K562 (cell line): ENCODE data around the gene TMEM245. TPM values are rescaled to one million over a fixed set of nuclear protein-coding genes. Genes with fewer than 3 reads are reported as not detected.
A peak's percentile ranks its signal among the peaks of the same experiment; 100 is the strongest.

Experiments used
- CAMTA2 ChIP-seq: fragments of 250-450 bp; sonication (Bioruptor Pico); conservative IDR thresholded peaks from 2 replicates; pipeline ENCODE4 v1.5.1; 2022
- CBFA2T2 ChIP-seq: fragments of 450-650 bp; conservative IDR thresholded peaks from 2 replicates; pipeline ENCODE4 v1.6.1; 2017; ENCODE audit warnings: mild to moderate bottlenecking
- EP300 ChIP-seq: IDR thresholded peaks from 2 replicates; pipeline ENCODE4 v1.6.1; 2012; ENCODE audit warnings: low read length, improper control_type of control experiment
- FOXK1 ChIP-seq: sonication (generic); formaldehyde crosslinking; IDR thresholded peaks from 2 replicates; pipeline ENCODE4 v1.8.0; 2022; ENCODE audit warnings: missing genetic modification reagents, mild to moderate bottlenecking, borderline replicate concordance
- GTF2E2 ChIP-seq: fragments of 200-800 bp; sonication (Bioruptor generic); IDR thresholded peaks from 2 replicates; pipeline ENCODE4 v1.6.1; 2016; ENCODE audit warnings: missing genetic modification characterization, missing compliant biosample characterization
- JUN ChIP-seq, 2 experiments: sonication (generic) in 1 of 2; formaldehyde crosslinking in 1 of 2; IDR thresholded peaks; 2 replicates each; pipeline versions ENCODE4 v1.6.1 to v1.8.0; 2012 to 2022; ENCODE audit warnings: borderline replicate concordance in 2 of 2, mild to moderate bottlenecking in 2 of 2, improper control_type of control experiment in 1 of 2, low read depth in 1 of 2, low read length in 1 of 2, missing genetic modification reagents in 1 of 2
- MAFG ChIP-seq: fragments of 450-650 bp; conservative IDR thresholded peaks from 2 replicates; pipeline ENCODE4 v1.6.1; 2016; ENCODE audit warnings: missing genetic modification characterization, missing compliant biosample characterization
- RCOR1 ChIP-seq, 2 experiments: IDR thresholded peaks; 2 replicates each; pipeline ENCODE4 v1.6.1; 2012; ENCODE audit warnings: low read depth in 2 of 2, low read length in 2 of 2, borderline replicate concordance in 1 of 2, improper control_type of control experiment in 1 of 2
- ZKSCAN1 ChIP-seq: fragments of 150-350 bp; IDR thresholded peaks from 2 replicates; pipeline ENCODE4 v1.6.1; 2016; ENCODE audit warnings: low read depth, low read length
- ZNF695 ChIP-seq: fragments of 450-650 bp; formaldehyde crosslinking; IDR thresholded peaks from 2 replicates; pipeline ENCODE4 v1.4.0; 2020; ENCODE audit warnings: mild to moderate bottlenecking, moderate library complexity
- polyA plus RNA-seq, 8 experiments: library from polyadenylated mRNA; depleted of rRNA in 4 of 8; stranded (reverse) in 5 of 8; unstranded in 3 of 8; fragments of >200 nt; fragmentation: Nextera tagmentation in 2 of 8; fragmentation: Illumina TruSeq in 1 of 8; extraction: Ambion mirVana in 2 of 8; extraction: Trizol in 1 of 8; gene quantifications; 2 replicates each; pipeline versions ENCODE4 v1.2.1 to v1.2.3, GENCODE V29; 2011 to 2014; ENCODE audit warnings: inconsistent platforms in 1 of 8, missing spikeins in 1 of 8
- total RNA-seq, 7 experiments: library from RNA; depleted of rRNA in 6 of 7; stranded (reverse); fragments of >200 nt in 6 of 7; fragmentation: Illumina TruSeq in 2 of 7; extraction: Trizol in 2 of 7; gene quantifications; 2 replicates each; pipeline versions ENCODE4 v1.2.1 to v1.2.3, GENCODE V29; 2011 to 2021; ENCODE audit warnings: low replicate concordance in 1 of 7
- TF ChIP-seq, protein P1 (sequence below): conservative IDR thresholded peaks from 2 replicates; pipeline ENCODE4 v1.6.1; 2011; ENCODE audit warnings: low read depth, mild to moderate bottlenecking, low read length; ENCODE audit not compliant: control insufficient read depth
- TF ChIP-seq, protein P2 (sequence below), 2 experiments: IDR thresholded peaks in 1 of 2; conservative IDR thresholded peaks in 1 of 2; 2 replicates each; pipeline ENCODE4 v1.6.1; 2016; ENCODE audit warnings: low read depth in 2 of 2, mild to moderate bottlenecking in 1 of 2, missing compliant biosample characterization in 1 of 2, missing genetic modification characterization in 1 of 2, moderate library complexity in 1 of 2
- TF ChIP-seq, protein P3 (sequence below), 2 experiments: fragments of 250-450 bp in 1 of 2; fragments of 450-650 bp in 1 of 2; sonication (Bioruptor Pico) in 1 of 2; IDR thresholded peaks; 2 replicates each; pipeline versions ENCODE4 v1.6.1 to v1.8.0; 2016 to 2021; ENCODE audit warnings: mild to moderate bottlenecking in 2 of 2, moderate library complexity in 2 of 2, missing compliant biosample characterization in 1 of 2, missing genetic modification characterization in 1 of 2
- TF ChIP-seq, protein P4 (sequence below): sonication (generic); formaldehyde crosslinking; IDR thresholded peaks from 2 replicates; pipeline ENCODE4 v1.8.0; 2023; ENCODE audit warnings: mild to moderate bottlenecking, missing genetic modification reagents
- TF ChIP-seq, protein P5 (sequence below): IDR thresholded peaks from 3 replicates; pipeline ENCODE4 v1.6.1; 2011; ENCODE audit warnings: borderline replicate concordance, mild to moderate bottlenecking, moderate library complexity; ENCODE audit not compliant: insufficient read length; ENCODE audit errors: extremely low read depth

Gene TMEM245
- total and polyA plus RNA-seq, 9 of the 15 experiments (the other 6 are each of a cell fraction or from before 2014, with no cell fraction given), result 8.5 to 43.2 (median 24.3) TPM

DNA sequence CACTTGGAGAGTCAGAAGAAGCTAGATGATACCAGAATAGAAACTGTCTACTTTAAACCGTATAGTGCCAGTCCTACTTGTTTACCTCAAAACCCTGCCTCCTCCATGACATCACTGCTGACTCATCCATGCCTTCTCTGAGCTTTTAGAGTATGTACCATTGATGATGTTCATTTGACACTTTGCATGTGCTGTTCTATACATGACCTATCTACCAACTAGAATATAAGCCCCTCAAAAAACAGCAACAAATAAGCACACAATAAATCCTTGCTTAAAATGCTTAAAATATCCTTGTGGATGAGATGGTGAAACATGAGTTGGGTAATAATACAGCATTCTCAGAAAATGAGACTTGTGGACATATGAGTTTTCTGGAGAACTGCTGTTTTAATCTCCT lies 109.0 kb downstream of the TMEM245 start (continued):
- TF ChIP-seq GTF2E2 (tag), result no peak
- TF ChIP-seq, protein P1, sequence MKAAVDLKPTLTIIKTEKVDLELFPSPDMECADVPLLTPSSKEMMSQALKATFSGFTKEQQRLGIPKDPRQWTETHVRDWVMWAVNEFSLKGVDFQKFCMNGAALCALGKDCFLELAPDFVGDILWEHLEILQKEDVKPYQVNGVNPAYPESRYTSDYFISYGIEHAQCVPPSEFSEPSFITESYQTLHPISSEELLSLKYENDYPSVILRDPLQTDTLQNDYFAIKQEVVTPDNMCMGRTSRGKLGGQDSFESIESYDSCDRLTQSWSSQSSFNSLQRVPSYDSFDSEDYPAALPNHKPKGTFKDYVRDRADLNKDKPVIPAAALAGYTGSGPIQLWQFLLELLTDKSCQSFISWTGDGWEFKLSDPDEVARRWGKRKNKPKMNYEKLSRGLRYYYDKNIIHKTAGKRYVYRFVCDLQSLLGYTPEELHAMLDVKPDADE, result no peak
- TF ChIP-seq ZKSCAN1, result no peak
- no peak for TF ChIP-seq FOXK1 (CRISPR knock-in tag)
- no peak for TF ChIP-seq RCOR1 (IDR thresholded peaks at IDR 0.05; ENCODE audit: borderline replicate concordance in 1 of 2, low read depth in 2 of 2, low read length in 2 of 2)
- TF ChIP-seq, protein P2, sequence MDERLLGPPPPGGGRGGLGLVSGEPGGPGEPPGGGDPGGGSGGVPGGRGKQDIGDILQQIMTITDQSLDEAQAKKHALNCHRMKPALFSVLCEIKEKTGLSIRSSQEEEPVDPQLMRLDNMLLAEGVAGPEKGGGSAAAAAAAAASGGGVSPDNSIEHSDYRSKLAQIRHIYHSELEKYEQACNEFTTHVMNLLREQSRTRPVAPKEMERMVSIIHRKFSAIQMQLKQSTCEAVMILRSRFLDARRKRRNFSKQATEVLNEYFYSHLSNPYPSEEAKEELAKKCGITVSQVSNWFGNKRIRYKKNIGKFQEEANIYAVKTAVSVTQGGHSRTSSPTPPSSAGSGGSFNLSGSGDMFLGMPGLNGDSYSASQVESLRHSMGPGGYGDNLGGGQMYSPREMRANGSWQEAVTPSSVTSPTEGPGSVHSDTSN (CRISPR knock-in tag; IDR thresholded peaks at IDR 0.05; ENCODE audit: low read depth), result no peak
- TF ChIP-seq, protein P2 (tag; conservative IDR thresholded peaks at IDR 0.05; ENCODE audit: low read depth), result no peak
- TF ChIP-seq CAMTA2 (CRISPR knock-in tag), result no peak
- TF ChIP-seq, protein P3, sequence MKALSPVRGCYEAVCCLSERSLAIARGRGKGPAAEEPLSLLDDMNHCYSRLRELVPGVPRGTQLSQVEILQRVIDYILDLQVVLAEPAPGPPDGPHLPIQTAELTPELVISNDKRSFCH (CRISPR knock-in tag; IDR thresholded peaks at IDR 0.05), result no peak
- TF ChIP-seq, protein P3 (tag; IDR thresholded peaks at IDR 0.05), result no peak
- no peak for TF ChIP-seq ZNF695 (CRISPR knock-in tag)
- TF ChIP-seq, protein P4, sequence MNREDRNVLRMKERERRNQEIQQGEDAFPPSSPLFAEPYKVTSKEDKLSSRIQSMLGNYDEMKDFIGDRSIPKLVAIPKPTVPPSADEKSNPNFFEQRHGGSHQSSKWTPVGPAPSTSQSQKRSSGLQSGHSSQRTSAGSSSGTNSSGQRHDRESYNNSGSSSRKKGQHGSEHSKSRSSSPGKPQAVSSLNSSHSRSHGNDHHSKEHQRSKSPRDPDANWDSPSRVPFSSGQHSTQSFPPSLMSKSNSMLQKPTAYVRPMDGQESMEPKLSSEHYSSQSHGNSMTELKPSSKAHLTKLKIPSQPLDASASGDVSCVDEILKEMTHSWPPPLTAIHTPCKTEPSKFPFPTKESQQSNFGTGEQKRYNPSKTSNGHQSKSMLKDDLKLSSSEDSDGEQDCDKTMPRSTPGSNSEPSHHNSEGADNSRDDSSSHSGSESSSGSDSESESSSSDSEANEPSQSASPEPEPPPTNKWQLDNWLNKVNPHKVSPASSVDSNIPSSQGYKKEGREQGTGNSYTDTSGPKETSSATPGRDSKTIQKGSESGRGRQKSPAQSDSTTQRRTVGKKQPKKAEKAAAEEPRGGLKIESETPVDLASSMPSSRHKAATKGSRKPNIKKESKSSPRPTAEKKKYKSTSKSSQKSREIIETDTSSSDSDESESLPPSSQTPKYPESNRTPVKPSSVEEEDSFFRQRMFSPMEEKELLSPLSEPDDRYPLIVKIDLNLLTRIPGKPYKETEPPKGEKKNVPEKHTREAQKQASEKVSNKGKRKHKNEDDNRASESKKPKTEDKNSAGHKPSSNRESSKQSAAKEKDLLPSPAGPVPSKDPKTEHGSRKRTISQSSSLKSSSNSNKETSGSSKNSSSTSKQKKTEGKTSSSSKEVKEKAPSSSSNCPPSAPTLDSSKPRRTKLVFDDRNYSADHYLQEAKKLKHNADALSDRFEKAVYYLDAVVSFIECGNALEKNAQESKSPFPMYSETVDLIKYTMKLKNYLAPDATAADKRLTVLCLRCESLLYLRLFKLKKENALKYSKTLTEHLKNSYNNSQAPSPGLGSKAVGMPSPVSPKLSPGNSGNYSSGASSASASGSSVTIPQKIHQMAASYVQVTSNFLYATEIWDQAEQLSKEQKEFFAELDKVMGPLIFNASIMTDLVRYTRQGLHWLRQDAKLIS, result no peak
- TF ChIP-seq CBFA2T2, result no peak
- TF ChIP-seq, protein P5, sequence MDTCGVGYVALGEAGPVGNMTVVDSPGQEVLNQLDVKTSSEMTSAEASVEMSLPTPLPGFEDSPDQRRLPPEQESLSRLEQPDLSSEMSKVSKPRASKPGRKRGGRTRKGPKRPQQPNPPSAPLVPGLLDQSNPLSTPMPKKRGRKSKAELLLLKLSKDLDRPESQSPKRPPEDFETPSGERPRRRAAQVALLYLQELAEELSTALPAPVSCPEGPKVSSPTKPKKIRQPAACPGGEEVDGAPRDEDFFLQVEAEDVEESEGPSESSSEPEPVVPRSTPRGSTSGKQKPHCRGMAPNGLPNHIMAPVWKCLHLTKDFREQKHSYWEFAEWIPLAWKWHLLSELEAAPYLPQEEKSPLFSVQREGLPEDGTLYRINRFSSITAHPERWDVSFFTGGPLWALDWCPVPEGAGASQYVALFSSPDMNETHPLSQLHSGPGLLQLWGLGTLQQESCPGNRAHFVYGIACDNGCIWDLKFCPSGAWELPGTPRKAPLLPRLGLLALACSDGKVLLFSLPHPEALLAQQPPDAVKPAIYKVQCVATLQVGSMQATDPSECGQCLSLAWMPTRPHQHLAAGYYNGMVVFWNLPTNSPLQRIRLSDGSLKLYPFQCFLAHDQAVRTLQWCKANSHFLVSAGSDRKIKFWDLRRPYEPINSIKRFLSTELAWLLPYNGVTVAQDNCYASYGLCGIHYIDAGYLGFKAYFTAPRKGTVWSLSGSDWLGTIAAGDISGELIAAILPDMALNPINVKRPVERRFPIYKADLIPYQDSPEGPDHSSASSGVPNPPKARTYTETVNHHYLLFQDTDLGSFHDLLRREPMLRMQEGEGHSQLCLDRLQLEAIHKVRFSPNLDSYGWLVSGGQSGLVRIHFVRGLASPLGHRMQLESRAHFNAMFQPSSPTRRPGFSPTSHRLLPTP, result no peak
- TF ChIP-seq EP300, result peak; percentile 27; the same call in 1 of the 2 replicates
- peak; percentile 88 for TF ChIP-seq MAFG
- TF ChIP-seq JUN (IDR thresholded peaks at IDR 0.05; ENCODE audit: borderline replicate concordance, low read depth, low read length), result peak; percentile 95
- TF ChIP-seq JUN (CRISPR knock-in tag; IDR thresholded peaks at IDR 0.05; ENCODE audit: borderline replicate concordance), result no peak
